ENCODE data around the gene F2RL2.
A peak's percentile ranks its signal among the peaks of the same experiment; 100 is the strongest.

The F2RL2 gene

DNA sequence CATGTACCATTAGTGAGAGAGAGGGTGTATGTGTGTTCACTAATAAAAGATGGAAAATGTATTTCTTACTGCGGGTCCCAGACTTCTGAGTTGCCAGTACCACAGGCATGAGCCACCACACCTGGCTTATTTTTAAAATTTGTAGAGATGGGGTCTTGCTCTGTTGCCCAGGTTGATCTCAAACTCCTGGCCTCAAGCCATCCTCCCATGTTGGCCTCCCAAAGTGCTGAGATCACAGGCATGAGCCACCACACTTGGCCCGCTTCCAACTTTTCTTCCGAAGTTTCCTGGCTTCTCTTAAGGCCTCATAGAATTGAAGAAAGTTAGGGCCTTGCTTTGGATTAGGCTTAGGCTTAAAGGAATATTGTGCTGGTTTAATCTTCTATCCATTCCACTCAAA is 40.4 kb upstream of the F2RL2 start:
- TF ChIP-seq, protein P1, sequence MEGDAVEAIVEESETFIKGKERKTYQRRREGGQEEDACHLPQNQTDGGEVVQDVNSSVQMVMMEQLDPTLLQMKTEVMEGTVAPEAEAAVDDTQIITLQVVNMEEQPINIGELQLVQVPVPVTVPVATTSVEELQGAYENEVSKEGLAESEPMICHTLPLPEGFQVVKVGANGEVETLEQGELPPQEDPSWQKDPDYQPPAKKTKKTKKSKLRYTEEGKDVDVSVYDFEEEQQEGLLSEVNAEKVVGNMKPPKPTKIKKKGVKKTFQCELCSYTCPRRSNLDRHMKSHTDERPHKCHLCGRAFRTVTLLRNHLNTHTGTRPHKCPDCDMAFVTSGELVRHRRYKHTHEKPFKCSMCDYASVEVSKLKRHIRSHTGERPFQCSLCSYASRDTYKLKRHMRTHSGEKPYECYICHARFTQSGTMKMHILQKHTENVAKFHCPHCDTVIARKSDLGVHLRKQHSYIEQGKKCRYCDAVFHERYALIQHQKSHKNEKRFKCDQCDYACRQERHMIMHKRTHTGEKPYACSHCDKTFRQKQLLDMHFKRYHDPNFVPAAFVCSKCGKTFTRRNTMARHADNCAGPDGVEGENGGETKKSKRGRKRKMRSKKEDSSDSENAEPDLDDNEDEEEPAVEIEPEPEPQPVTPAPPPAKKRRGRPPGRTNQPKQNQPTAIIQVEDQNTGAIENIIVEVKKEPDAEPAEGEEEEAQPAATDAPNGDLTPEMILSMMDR (IDR thresholded peaks at IDR 0.05; ENCODE audit: low read depth, low read length), result no peak
- peak; percentile 20 to 52 for DNase-seq (ENCODE audit: low read depth in 2 of 2)
- H3K4me3 ChIP-seq (replicated peaks in 1 of 2; ENCODE audit: low read depth in 2 of 2, low read length in 2 of 2), result no peak overlapping the region

DNA sequence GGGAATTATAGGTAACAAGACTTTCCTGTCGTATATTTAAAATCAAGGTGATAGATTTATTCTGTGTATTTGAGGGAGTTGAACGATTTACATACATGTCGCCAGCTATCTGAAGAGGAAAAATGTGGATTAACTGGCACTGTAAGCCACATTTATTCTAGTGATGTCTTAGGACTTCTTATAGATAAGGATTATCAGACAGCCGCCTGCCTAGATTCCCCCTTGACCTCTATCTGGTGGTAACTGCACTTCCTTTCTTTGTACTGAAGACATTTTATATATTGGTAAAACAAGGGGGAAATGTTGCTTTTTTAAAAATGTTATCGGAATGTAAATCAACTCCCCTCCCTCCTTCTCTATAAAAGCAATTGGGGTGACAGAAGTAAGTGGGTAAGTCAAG is 39.3 kb upstream of the F2RL2 start:
- DNase-seq (ENCODE audit: low read depth in 2 of 2), result no peak
- H3K4me3 ChIP-seq (replicated peaks in 1 of 2; ENCODE audit: low read depth in 2 of 2, low read length in 2 of 2), result no peak overlapping the region
- TF ChIP-seq, protein P1 (IDR thresholded peaks at IDR 0.05; ENCODE audit: low read depth, low read length), result no peak

DNA sequence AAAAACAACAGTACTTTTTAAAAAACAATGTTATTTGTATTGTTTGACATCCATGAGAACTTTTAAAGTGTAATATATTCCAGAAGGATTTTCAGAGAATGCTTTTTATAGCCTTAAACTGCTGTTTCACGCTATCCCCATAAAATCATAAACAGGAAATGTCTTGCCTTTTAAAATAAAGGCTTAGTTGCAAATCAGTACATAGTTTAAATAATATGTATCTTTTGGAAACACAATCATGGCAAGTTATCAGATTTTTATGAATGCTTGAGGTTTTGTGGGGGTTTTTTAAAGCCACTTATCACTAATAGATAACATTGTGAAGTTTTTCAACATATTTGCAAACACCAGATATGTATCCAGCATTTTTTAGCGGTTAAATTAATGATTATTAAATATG is 37.2 kb upstream of the F2RL2 start:
- no peak overlapping the region for H3K4me3 ChIP-seq (replicated peaks in 1 of 2; ENCODE audit: low read depth in 2 of 2, low read length in 2 of 2)
- TF ChIP-seq, protein P1 (IDR thresholded peaks at IDR 0.05; ENCODE audit: low read depth, low read length), result no peak
- DNase-seq (ENCODE audit: low read depth in 2 of 2), result peak in 1 of 2 donors; percentile 37

DNA sequence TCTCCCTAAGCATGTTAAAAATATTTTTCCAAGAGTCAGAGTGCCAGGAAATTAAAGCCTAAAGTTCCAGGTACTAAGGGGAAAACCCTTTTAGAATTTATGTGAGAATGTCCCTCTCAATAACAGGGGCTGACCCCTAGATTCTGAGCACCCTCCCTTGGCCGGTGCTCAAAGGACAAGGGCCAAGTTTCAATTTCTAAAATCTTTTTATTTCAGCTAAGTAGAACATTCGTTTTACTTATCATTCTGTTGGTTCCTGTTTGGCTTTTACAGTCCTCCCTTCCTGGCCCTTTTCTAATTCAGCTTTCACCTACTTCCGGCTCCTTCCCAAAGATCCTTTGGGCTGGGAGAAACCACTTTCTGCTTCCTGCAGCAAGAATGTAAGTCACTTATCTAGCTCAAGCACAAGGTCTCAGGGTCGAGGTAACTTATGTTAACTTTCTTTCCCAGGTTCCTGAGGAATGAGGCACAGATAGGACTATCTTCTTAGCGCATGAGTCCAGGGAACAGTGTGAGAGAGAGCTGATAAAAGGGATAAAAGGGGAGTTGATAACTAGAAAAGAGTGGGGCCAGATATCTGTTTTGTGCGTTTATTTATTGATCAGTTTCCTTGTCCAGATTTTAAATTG is 34.6 kb upstream of the F2RL2 start:
- DNase-seq (ENCODE audit: low read depth in 2 of 2), result peak in 1 of 2 donors; percentile 79
- no peak overlapping the region for H3K4me3 ChIP-seq (replicated peaks in 1 of 2; ENCODE audit: low read depth in 2 of 2, low read length in 2 of 2)
- TF ChIP-seq, protein P1 (IDR thresholded peaks at IDR 0.05; ENCODE audit: low read depth, low read length), result no peak

DNA sequence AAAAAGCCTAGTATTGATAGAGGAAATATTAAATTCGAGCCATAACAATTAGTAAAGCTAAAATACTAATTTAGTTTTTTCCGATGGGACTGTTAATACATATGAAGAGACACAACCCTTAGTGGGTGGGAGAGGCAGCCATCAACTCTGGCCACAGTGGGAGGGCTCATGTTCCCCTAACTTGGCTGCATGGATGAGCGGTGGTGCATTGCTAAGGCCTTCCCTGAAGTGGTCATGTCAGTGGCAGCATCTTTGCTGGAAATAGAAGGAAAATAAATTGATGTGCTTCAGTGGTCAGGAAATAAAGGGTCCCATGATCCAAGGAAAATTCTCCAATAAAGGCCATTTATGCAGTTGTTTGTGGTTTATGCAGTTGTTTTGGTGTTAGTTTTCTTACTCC is 33.9 kb upstream of the F2RL2 start:
- TF ChIP-seq, protein P1 (IDR thresholded peaks at IDR 0.05; ENCODE audit: low read depth, low read length), result no peak
- no peak for DNase-seq (ENCODE audit: low read depth in 2 of 2)
- H3K4me3 ChIP-seq (replicated peaks in 1 of 2; ENCODE audit: low read depth in 2 of 2, low read length in 2 of 2), result no peak overlapping the region

DNA sequence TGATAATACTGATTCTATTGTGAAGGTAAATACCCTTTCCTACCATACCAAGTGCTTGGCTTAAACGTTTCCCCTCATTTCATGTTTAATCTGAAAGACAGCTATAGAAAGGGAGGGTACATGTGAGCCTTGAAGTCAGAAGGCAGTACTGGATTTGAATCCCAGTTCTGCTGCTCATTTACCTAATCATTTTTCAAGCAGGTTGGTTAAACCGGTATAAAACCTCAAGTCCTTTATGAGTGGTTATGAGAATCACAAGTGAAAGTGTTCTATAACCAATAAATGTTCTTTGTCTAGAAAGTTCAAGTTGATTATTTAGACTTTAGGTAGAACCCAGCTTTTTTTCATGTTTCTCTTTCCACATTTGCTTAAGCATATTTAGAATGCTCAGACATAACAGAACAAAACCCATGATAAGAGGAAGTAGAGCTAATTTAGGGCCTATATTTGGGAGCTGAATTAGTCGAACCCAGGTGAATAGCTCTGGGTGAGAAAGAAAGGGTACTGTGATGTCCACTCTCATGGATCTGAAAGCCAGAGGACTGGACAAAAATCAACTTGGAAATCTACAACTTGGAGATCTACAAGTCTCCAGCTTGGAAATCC is 29.7 kb upstream of the F2RL2 start:
- no peak overlapping the region for H3K4me3 ChIP-seq (replicated peaks in 1 of 2; ENCODE audit: low read depth in 2 of 2, low read length in 2 of 2)
- DNase-seq (ENCODE audit: low read depth in 2 of 2), result no peak
- TF ChIP-seq, protein P1 (IDR thresholded peaks at IDR 0.05; ENCODE audit: low read depth, low read length), result no peak
